ENCODE measurements around the gene TUBB6.

DNA sequence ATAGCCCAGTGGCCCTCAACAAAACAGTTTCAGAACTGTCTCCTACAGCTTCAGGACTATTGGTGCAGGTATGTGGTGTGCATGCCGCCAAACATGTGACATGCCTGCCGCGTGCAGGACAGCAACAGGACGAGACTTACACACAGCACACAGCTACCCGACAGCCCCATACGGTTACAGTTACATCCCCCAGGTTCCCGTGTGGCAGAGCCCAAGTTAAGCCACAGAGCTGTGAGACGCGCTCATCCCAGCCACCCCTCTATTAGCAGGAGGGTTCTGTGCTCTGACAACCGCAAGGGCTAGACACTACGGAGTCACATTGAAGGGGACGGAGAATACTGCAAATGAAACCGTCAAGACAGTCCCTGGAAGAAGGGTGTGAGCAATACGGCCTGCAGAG is 16.4 kb upstream of the TUBB6 start:
- TF ChIP-seq, protein P1, sequence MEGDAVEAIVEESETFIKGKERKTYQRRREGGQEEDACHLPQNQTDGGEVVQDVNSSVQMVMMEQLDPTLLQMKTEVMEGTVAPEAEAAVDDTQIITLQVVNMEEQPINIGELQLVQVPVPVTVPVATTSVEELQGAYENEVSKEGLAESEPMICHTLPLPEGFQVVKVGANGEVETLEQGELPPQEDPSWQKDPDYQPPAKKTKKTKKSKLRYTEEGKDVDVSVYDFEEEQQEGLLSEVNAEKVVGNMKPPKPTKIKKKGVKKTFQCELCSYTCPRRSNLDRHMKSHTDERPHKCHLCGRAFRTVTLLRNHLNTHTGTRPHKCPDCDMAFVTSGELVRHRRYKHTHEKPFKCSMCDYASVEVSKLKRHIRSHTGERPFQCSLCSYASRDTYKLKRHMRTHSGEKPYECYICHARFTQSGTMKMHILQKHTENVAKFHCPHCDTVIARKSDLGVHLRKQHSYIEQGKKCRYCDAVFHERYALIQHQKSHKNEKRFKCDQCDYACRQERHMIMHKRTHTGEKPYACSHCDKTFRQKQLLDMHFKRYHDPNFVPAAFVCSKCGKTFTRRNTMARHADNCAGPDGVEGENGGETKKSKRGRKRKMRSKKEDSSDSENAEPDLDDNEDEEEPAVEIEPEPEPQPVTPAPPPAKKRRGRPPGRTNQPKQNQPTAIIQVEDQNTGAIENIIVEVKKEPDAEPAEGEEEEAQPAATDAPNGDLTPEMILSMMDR (IDR thresholded peaks at IDR 0.05): no peak
- TF ChIP-seq EZH2 (IDR thresholded peaks at IDR 0.05; ENCODE audit: borderline replicate concordance, insufficient read depth, low read depth, low read length, poor library complexity, severe bottlenecking): no peak
